Stimulated activated CD8-positive, alpha-beta memory T cell treated with anti-CD3 and anti-CD28 coated beads, Interleukin-4, amount 100 ng/mL, for 48 hours (primary cell): ENCODE measurements around the gene OR4M1.
"Not testable (repeated sequence)": the region's sequence is repeated elsewhere in the genome, so short reads cannot be mapped to it uniquely, and the experiment has no call there.

Experiments
- DNase-seq: peaks from one replicate; pipeline ENCODE4 v3.0.0-alpha.2; 2020

Gene OR4M1

DNA sequence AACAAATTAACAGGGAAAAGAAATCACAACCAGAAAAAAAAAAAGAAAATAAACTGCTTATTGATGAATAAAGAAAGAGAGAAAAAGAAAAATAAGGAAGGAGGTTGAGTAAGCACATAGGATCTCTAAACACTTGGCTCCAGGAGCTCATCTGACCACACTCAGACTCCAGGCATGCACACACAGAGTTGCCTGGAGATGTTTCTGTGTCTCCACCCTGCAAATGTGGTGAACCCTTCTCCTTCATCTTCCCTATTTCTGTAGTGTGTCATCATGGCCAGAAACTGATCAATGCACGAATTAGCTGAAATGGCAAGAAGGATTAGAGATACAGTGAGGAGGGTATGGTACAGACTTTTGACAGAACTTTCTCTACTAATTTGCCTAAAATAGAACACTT, 50.5 kb downstream of the OR4M1 start:
- DNase-seq = no peak

DNA sequence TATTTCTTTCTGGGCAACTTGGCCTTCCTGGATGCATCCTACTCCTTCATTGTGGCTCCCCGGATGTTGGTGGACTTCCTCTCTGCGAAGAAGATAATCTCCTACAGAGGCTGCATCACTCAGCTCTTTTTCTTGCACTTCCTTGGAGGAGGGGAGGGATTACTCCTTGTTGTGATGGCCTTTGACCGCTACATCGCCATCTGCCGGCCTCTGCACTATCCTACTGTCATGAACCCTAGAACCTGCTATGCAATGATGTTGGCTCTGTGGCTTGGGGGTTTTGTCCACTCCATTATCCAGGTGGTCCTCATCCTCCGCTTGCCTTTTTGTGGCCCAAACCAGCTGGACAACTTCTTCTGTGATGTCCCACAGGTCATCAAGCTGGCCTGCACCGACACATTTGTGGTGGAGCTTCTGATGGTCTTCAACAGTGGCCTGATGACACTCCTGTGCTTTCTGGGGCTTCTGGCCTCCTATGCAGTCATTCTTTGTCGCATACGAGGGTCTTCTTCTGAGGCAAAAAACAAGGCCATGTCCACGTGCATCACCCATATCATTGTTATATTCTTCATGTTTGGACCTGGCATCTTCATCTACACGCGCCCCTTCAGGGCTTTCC, 54.4 kb downstream of the OR4M1 start:
- not testable (repeated sequence) for DNase-seq

DNA sequence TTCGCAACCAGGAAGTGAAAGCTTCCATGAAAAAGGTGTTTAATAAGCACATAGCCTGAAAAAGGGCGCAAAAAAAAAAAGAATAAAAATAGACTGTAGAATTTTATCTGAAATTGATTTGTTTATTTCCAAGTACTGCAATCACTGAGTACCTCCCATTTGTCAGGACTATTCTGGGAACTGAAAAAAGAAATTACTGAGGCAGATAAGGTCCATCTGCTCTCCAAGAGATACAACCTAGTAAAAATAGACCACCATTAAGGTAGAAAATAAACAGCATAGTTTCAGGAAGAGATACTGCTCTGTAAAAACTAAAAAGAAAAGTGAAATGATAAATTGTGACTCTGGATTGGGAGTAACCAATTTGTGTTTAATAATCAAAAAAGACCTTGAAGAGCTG, 55.0 kb downstream of the OR4M1 start:
- DNase-seq = no peak
